PC-9 (cell line): Measurements from ENCODE around the gene ZNF441.

Source experiments
- EZH2 ChIP-seq: fragments of 200-600 bp; sonication (generic); IDR thresholded peaks from 2 replicates; pipeline ENCODE4 v1.8.0; 2017; ENCODE audit warnings: antibody characterized with exemption, low read depth
- TF ChIP-seq, protein P1 (sequence below): fragments of 200-600 bp; sonication (generic); conservative IDR thresholded peaks from 2 replicates; pipeline ENCODE4 v1.6.1; 2017; ENCODE audit warnings: mixed run types, antibody characterized with exemption, mild to moderate bottlenecking, moderate library complexity

DNA sequence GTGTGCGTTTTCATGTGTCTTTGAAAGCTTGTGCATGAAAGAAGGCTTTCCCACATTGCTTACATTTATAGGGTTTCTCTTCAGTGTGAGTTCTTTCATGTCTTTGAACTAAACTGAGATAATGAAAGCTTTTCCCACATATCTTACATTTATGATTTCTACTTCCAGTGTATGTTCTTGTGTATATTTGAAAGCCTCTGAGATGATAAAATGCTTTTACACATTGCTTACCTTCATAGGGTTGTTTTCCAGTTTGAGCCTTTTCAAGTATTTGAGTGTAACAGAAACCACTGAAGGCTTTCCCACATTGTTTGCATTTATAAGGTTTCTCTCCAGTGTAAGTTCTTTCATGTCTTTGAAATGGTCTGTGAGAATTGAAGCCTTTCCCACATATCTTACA lies 9.8 kb upstream of the ZNF441 start:
- TF ChIP-seq EZH2, result no peak
- TF ChIP-seq, protein P1, sequence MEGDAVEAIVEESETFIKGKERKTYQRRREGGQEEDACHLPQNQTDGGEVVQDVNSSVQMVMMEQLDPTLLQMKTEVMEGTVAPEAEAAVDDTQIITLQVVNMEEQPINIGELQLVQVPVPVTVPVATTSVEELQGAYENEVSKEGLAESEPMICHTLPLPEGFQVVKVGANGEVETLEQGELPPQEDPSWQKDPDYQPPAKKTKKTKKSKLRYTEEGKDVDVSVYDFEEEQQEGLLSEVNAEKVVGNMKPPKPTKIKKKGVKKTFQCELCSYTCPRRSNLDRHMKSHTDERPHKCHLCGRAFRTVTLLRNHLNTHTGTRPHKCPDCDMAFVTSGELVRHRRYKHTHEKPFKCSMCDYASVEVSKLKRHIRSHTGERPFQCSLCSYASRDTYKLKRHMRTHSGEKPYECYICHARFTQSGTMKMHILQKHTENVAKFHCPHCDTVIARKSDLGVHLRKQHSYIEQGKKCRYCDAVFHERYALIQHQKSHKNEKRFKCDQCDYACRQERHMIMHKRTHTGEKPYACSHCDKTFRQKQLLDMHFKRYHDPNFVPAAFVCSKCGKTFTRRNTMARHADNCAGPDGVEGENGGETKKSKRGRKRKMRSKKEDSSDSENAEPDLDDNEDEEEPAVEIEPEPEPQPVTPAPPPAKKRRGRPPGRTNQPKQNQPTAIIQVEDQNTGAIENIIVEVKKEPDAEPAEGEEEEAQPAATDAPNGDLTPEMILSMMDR, result no peak
